OCI-LY3 (cell line): ENCODE data around the gene ZBTB43.

Source experiments
- H2AFZ ChIP-seq: fragments of 200-600, 300-600 bp; shearing (Covaris generic); 2 replicates; pipeline ENCODE4 v1.6.0; 2014; ENCODE audit warnings: antibody characterized with exemption, low read depth, low read length
- H3K27ac ChIP-seq: fragments of 200-600, 300-600 bp; sonication (generic); 2 replicates; pipeline ENCODE4 v1.5.1; 2014; ENCODE audit warnings: mild to moderate bottlenecking, low read length, moderate library complexity, mixed read lengths
- H3K27me3 ChIP-seq: fragments of 200-600, 300-600 bp; sonication (generic); 2 replicates; pipeline ENCODE4 v1.6.1; 2014; ENCODE audit warnings: low read depth, low read length, mixed read lengths
- H3K36me3 ChIP-seq: fragments of 200-600, 300-600 bp; sonication (generic); replicated peaks from 2 replicates; pipeline ENCODE3; 2014; ENCODE audit warnings: low read depth, low read length, mixed read lengths
- H3K4me1 ChIP-seq: fragments of 300-600, 200-600 bp; sonication (generic); 2 replicates; pipeline ENCODE4 v1.6.1; 2014; ENCODE audit warnings: low read length, mixed read lengths
- H3K4me2 ChIP-seq: fragments of 200-600, 300-600 bp; sonication (generic); 2 replicates; pipeline ENCODE4 v1.6.1; 2014; ENCODE audit warnings: low read length, mixed read lengths
- H3K4me3 ChIP-seq: fragments of 300-600, 200-600 bp; sonication (generic); 2 replicates; pipeline ENCODE4 v1.5.1; 2014; ENCODE audit warnings: antibody characterized with exemption, mild to moderate bottlenecking, low read length, moderate library complexity
- H3K79me2 ChIP-seq: fragments of 300-600, 200-600 bp; shearing (Covaris generic); 2 replicates; pipeline ENCODE4 v1.6.1; 2014; ENCODE audit warnings: mild to moderate bottlenecking, low read length, mixed read lengths
- H3K9ac ChIP-seq: fragments of 300-600, 200-600 bp; shearing (Covaris generic); 2 replicates; pipeline ENCODE4 v1.6.0; 2014; ENCODE audit warnings: mild to moderate bottlenecking, low read length, moderate library complexity
- H3K9me3 ChIP-seq: fragments of 200-600, 300-600 bp; shearing (Covaris generic); 2 replicates; pipeline ENCODE4 v1.6.1; 2014; ENCODE audit warnings: low read length, mixed read lengths; ENCODE audit not compliant: insufficient read depth
- H4K20me1 ChIP-seq: fragments of 200-600, 300-600 bp; sonication (generic); 2 replicates; pipeline ENCODE4 v1.6.1; 2016; ENCODE audit warnings: low read length, mixed read lengths; ENCODE audit not compliant: insufficient read depth
- CTCF ChIP-seq: fragments of 200-600, 300-600 bp; sonication (generic); IDR thresholded peaks from 2 replicates; pipeline ENCODE4 v1.5.1; 2014; ENCODE audit warnings: antibody characterized with exemption, low read length, low read depth
- EZH2phosphoT487 ChIP-seq: fragments of 200-600 bp; shearing (Covaris generic); IDR thresholded peaks from 2 replicates; pipeline ENCODE4 v1.6.1; 2018; ENCODE audit warnings: antibody characterized with exemption, mixed run types, low read depth

ZBTB43 gene

GRCh38 chr9:126882746-126883145 lies 77.9 kb downstream of the ZBTB43 start:
- Histone ChIP-seq H3K27me3 (no peaks in the 10 kb centered on the region), H3K79me2 (no peaks in the 10 kb centered on the region), H3K36me3 (peaks cover 23% of the 10 kb centered on the region), H4K20me1 (peaks cover 12% of the 10 kb centered on the region), H3K4me2 (no peak overlapping the region), H3K9me3 (no peaks in the 10 kb centered on the region), H3K4me3 (no peak overlapping the region), H3K4me1 (no peaks in the 10 kb centered on the region), H2AFZ (no peak overlapping the region), H3K9ac (no peak overlapping the region), H3K27ac (no peak overlapping the region)
- TF ChIP-seq CTCF (no peak), EZH2phosphoT487 (no peak)

- no peak for TF ChIP-seq EZH2phosphoT487
- TF ChIP-seq CTCF = no peak
- no peaks in the 10 kb centered on the region for H3K4me1 ChIP-seq
- no peaks in the 10 kb centered on the region for H3K79me2 ChIP-seq
- H3K4me3 ChIP-seq = no peak overlapping the region
- peaks cover 12% of the 10 kb centered on the region for H4K20me1 ChIP-seq
- no peak overlapping the region for H3K27ac ChIP-seq
- H3K9ac ChIP-seq = no peak overlapping the region
- H2AFZ ChIP-seq = no peak overlapping the region
- no peaks in the 10 kb centered on the region for H3K27me3 ChIP-seq
- H3K36me3 ChIP-seq = peaks cover 23% of the 10 kb centered on the region
- no peak overlapping the region for H3K4me2 ChIP-seq
- H3K9me3 ChIP-seq = no peaks in the 10 kb centered on the region
These were observed 78.8 kb downstream of the ZBTB43 start for GRCh38 chr9:126883636-126884035.

GRCh38 chr9:126885131-126885641 lies 80.3 kb downstream of the ZBTB43 start:
- H3K36me3 ChIP-seq = peaks cover 14% of the 10 kb centered on the region
- H2AFZ ChIP-seq = no peak overlapping the region
- H3K4me3 ChIP-seq = no peak overlapping the region
- no peaks in the 10 kb centered on the region for H3K79me2 ChIP-seq
- H3K9ac ChIP-seq = no peak overlapping the region
- no peak overlapping the region for H3K27ac ChIP-seq
- TF ChIP-seq CTCF = no peak
- TF ChIP-seq EZH2phosphoT487 = no peak
- H4K20me1 ChIP-seq = peaks cover 12% of the 10 kb centered on the region
- no peaks in the 10 kb centered on the region for H3K27me3 ChIP-seq
- no peaks in the 10 kb centered on the region for H3K4me1 ChIP-seq
- H3K9me3 ChIP-seq = no peaks in the 10 kb centered on the region
- no peak overlapping the region for H3K4me2 ChIP-seq

GRCh38 chr9:126886034-126886822 lies 81.4 kb downstream of the ZBTB43 start:
- Histone ChIP-seq H3K79me2 (no peaks in the 10 kb centered on the region), H3K27ac (no peak overlapping the region), H3K9me3 (no peaks in the 10 kb centered on the region), H3K4me1 (no peaks in the 10 kb centered on the region), H4K20me1 (peaks cover 12% of the 10 kb centered on the region), H3K4me3 (no peak overlapping the region), H3K9ac (no peak overlapping the region), H3K36me3 (peaks cover 6% of the 10 kb centered on the region), H2AFZ (no peak overlapping the region), H3K27me3 (no peaks in the 10 kb centered on the region), H3K4me2 (no peak overlapping the region)
- TF ChIP-seq CTCF (no peak), EZH2phosphoT487 (no peak)
